BJ (cell line): ENCODE measurements around the gene SNAPIN. TPM values are rescaled to one million over a fixed set of nuclear protein-coding genes. Genes with fewer than 3 reads are reported as not detected.

Experiments used
- CTCF ChIA-PET: fragments of 350-600 bp; formaldehyde crosslinking; extraction: SDS; loops from one replicate; lab custom pipeline; 2021; ENCODE audit warnings: antibody characterized with exemption, inconsistent platforms; lab: Yijun Ruan, JAX
- POLR2A ChIA-PET: fragments of 300-600 bp; sonication (Branson Sonifier 250); formaldehyde crosslinking; extraction: SDS; loops from one replicate; lab custom pipeline; 2021; ENCODE audit warnings: antibody characterized with exemption; lab: Charles Lee
- DNase-seq: peaks from one replicate; pipeline ENCODE4 v3.0.0-alpha.2; 2011; ENCODE audit warnings: low read depth
- H3K27me3 ChIP-seq: 2 replicates; pipeline ENCODE4 v1.6.0; 2011; ENCODE audit warnings: low read length; ENCODE audit not compliant: control insufficient read depth, insufficient read depth
- H3K36me3 ChIP-seq: 2 replicates; pipeline ENCODE4 v1.5.1; 2011; ENCODE audit warnings: low read length; ENCODE audit not compliant: control insufficient read depth, insufficient read depth
- H3K4me3 ChIP-seq: 2 replicates; pipeline ENCODE4 v1.5.1; 2011; ENCODE audit warnings: low read depth, mild to moderate bottlenecking, control low read depth, low read length
- CTCF ChIP-seq: IDR thresholded peaks from 2 replicates; pipeline ENCODE4 v1.5.1; 2011; ENCODE audit warnings: low read depth, mild to moderate bottlenecking, control low read depth, inconsistent platforms, low read length, moderate library complexity; ENCODE audit not compliant: insufficient read depth
- polyA plus RNA-seq: library from polyadenylated mRNA; depleted of rRNA; stranded (reverse); fragments of >200 nt; gene quantifications from 2 replicates; pipeline ENCODE4 v1.2.3, GENCODE V29; 2011; rRNA removed
- small RNA-seq: library from RNA; depleted of rRNA; stranded (forward); fragments of <200 nt; gene quantifications from one replicate; pipeline ENCODE3, GENCODE V24; 2012; ENCODE audit warnings: low replicate concordance, low read depth; ENCODE audit not compliant: insufficient read length

SNAPIN gene
- polyA plus RNA-seq, 1 experiment: 50.3 TPM

GRCh38 chr1:153705484-153705883 lies 47.0 kb downstream of the SNAPIN start:
- H3K4me3 ChIP-seq: no peak overlapping the region
- H3K36me3 ChIP-seq: no peaks in the 10 kb centered on the region
- TF ChIP-seq CTCF: no peak
- POLR2A ChIA-PET: no interaction called here
- 0 out of 2 replicates have a peak, but pooled peaks cover 1% of the 10 kb centered on the region for H3K27me3 ChIP-seq
- DNase-seq: no peak
- CTCF ChIA-PET: interaction anchor here (1.4 kb wide), 2 partner anchors 11 to 14 kb away, joined by 5 to 6 read pairs; no protein-coding TSS in a partner anchor

- CTCF ChIA-PET: interaction anchor here (0.9 to 1.3 kb wide), 3 partner anchors 10 to 14 kb away, joined by 3 read pairs; no protein-coding TSS in a partner anchor
- POLR2A ChIA-PET: no interaction called here
- Histone ChIP-seq H3K36me3 (no peaks in the 10 kb centered on the region), H3K4me3 (no peak overlapping the region), H3K27me3 (peaks cover 5% of the 10 kb centered on the region)
- TF ChIP-seq CTCF: no peak
- DNase-seq: no peak
Observed at GRCh38 chr1:153711026-153711425, 52.5 kb downstream of the SNAPIN start.

Small RNA genes within 50 kb of the gene (small RNA-seq; reads per million reads assigned to genes)
- gene MIR8083 (not detected), gene RN7SL372P (not detected)

Other genes with a start within 250 kb of the SNAPIN start
- not detected in 2 replicates for gene S100A7A, start 242.2 kb upstream of the SNAPIN start, polyA plus RNA-seq
- not detected in 2 replicates for gene S100A7, start 198.1 kb upstream of the SNAPIN start, polyA plus RNA-seq
- gene S100A6, start 122.7 kb upstream of the SNAPIN start, polyA plus RNA-seq: 1,222 and 1,308 TPM in 2 replicates
- gene S100A5, start 117.8 kb upstream of the SNAPIN start, polyA plus RNA-seq: 0.28 and 0.40 TPM in 2 replicates
- gene S100A4, start 112.9 kb upstream of the SNAPIN start, polyA plus RNA-seq: 529 and 797 TPM in 2 replicates
- 5.5 and 9.5 TPM in 2 replicates for gene S100A3, start 109.4 kb upstream of the SNAPIN start, polyA plus RNA-seq
- 2.0 and 2.7 TPM in 2 replicates for gene S100A2, start 92.9 kb upstream of the SNAPIN start, polyA plus RNA-seq
- gene S100A16, start 45.6 kb upstream of the SNAPIN start, polyA plus RNA-seq: 490 and 699 TPM in 2 replicates
- not detected in 2 replicates for gene S100A14, start 42.4 kb upstream of the SNAPIN start, polyA plus RNA-seq
- 310 and 313 TPM in 2 replicates for gene S100A13, start 31.2 kb upstream of the SNAPIN start, polyA plus RNA-seq
- 0.31 and 0.71 TPM in 2 replicates for gene S100A1, start 30.3 kb upstream of the SNAPIN start, polyA plus RNA-seq
- gene CHTOP, start 24.6 kb upstream of the SNAPIN start, polyA plus RNA-seq: 36.8 and 38.4 TPM in 2 replicates
- 182 and 213 TPM in 2 replicates for gene ILF2, start 12.3 kb downstream of the SNAPIN start, polyA plus RNA-seq
- 0.02 TPM in 1 of 2 replicates, not detected in the other for gene NPR1, start 20.0 kb downstream of the SNAPIN start, polyA plus RNA-seq
- 38.8 and 52.8 TPM in 2 replicates for gene INTS3, start 69.3 kb downstream of the SNAPIN start, polyA plus RNA-seq
- gene SLC27A3, start 116.7 kb downstream of the SNAPIN start, polyA plus RNA-seq: 18.2 and 25.4 TPM in 2 replicates